Heart right ventricle (tissue), 16 donors: ENCODE measurements around the gene ZMYM5. TPM values are rescaled to one million over a fixed set of nuclear protein-coding genes. Genes with fewer than 3 reads are reported as not detected.
"Not testable (repeated sequence)": the region's sequence is repeated elsewhere in the genome, so short reads cannot be mapped to it uniquely, and the experiment has no call there.

Source experiments
- ATAC-seq, 8 donors: fragments of 200-7000 bp; cut with Tn5 transposase; one replicate each; pipeline ENCODE4 v1.9.1; 2020; ENCODE audit warnings: mild to moderate bottlenecking in 8 of 8, moderate library complexity in 8 of 8, moderate number of reproducible peaks in 1 of 8
- DNase-seq, 2 donors: peaks; one replicate each; pipeline ENCODE4 v3.0.0-alpha.2; 2020
- H3K27ac ChIP-seq, 10 donors: fragments of 200-600 bp; sonication (generic) in 2 of 10; one replicate each; pipeline versions ENCODE4 v1.5.0 to v1.8.0; 2020 to 2022; ENCODE audit warnings: mild to moderate bottlenecking in 3 of 10
- H3K27me3 ChIP-seq, 7 donors: fragments of 200-600 bp; one replicate each; pipeline ENCODE4 v1.8.0; 2021 to 2022; ENCODE audit warnings: mild to moderate bottlenecking in 2 of 7
- H3K36me3 ChIP-seq, 9 donors: fragments of 200-600 bp; sonication (generic) in 1 of 9; one replicate each; pipeline versions ENCODE4 v1.5.0 to v1.8.0; 2020 to 2022; ENCODE audit warnings: mild to moderate bottlenecking in 2 of 9
- H3K4me1 ChIP-seq, 9 donors: fragments of 200-600 bp; sonication (generic) in 1 of 9; one replicate each; pipeline versions ENCODE4 v1.5.0 to v1.8.0; 2020 to 2022; ENCODE audit warnings: mild to moderate bottlenecking in 4 of 9
- H3K4me3 ChIP-seq, 10 donors: fragments of 200-600 bp; sonication (generic) in 2 of 10; one replicate each; pipeline versions ENCODE4 v1.5.0 to v1.8.0; 2020 to 2022; ENCODE audit warnings: mild to moderate bottlenecking in 7 of 10, moderate library complexity in 2 of 10
- H3K9me3 ChIP-seq, 11 donors: fragments of 200-600 bp in 10 of 11; sonication (generic) in 2 of 11; one replicate each; pipeline versions ENCODE4 v1.5.0 to v1.8.0; 2013 to 2022; ENCODE audit warnings: mild to moderate bottlenecking in 2 of 11, control low read depth in 1 of 11, moderate library complexity in 1 of 11
- CTCF ChIP-seq, 9 donors: fragments of 200-600 bp; sonication (generic) in 2 of 9; IDR thresholded peaks; one replicate each; pipeline versions ENCODE4 v1.5.0 to v1.8.0; 2021 to 2022; ENCODE audit warnings: antibody characterized with exemption in 9 of 9, mild to moderate bottlenecking in 5 of 9, moderate library complexity in 1 of 9
- WGBS, 2 donors: extraction: QIAGEN DNeasy Blood & Tissue Kit; methylation state at CpG; one replicate each; pipeline ENCODE4 v1.1.7; 2013; ENCODE audit warnings: inconsistent platforms in 1 of 2; 5-methylcytosine and 5-hydroxymethylcytosine counted together
- intact Hi-C, 10 donors: fragments of 100-400 bp; cut with DNase I; formaldehyde crosslinking; loops; one replicate each; pipeline versions ENCODE4 v1.11.1 to v1.14.2; 2022
- long read RNA-seq, 3 donors: library from polyadenylated mRNA; unstranded; transcript quantifications; one replicate each; pipeline ENCODE4 v2.0.0, GENCODE V29; 2020 to 2021
- polyA plus RNA-seq, 2 donors: library from polyadenylated mRNA; stranded (reverse); fragments of 200-250 nt; gene quantifications; one replicate each; pipeline ENCODE4 v1.2.3, GENCODE V29; 2013
- total RNA-seq, 10 donors: library from RNA; stranded (reverse); fragmentation: NEBNext Ultra II Directional in 3 of 10; extraction: Animal tissue kit (Norgen Biotek cat#: 25700) in 3 of 10; gene quantifications; one replicate each; pipeline versions ENCODE4 v1.2.1 to v1.2.4, GENCODE V29; 2021 to 2023
- donor health status: Arrhythmogenic right ventricular cardiomyopathy.
- donor health status: ischemic (EF 13 %, LVEDD 7.1; RV severe dilation, severe dysfunction).
- donor health status: healthy with polysubstance abuse.
- donor health status: DM: no; HTN: yes; CAD: no.
- donor health status: DM: no; HTN: no; CAD: no.
- donor health status: ischemic (EF 25% LVEDD 6.9; RV normal size, moderate dysfunction).
- donor health status: ischemic (EF 25% LVEDD 5.7; RV mildly dilated, moderate dysfunction).
- donor health status: healthy.
- donor health status: DM: yes; HTN: yes; CAD: no.
- donor health status: Ischemic cardiomyopathy.
- donor health status: ischemic (EF 35%, LVEDD 5.7; RV mildly dilated, moderate dysfunction).
- donor health status: nonischemic (EF 11% LVEDD 7.7; RV severe dilation, severe dysfunction).
- donor health status: DM: yes; HTN: yes; CAD: no.
- donor health status: PGD.
- donor health status: ischemic (EF 29% LVEDD 5.4; RV normal size, mild dysfunction).
- donor health status: nonischemic (EF 23%, LVEDD 6.1; RV moderate dilation, normal function).

The ZMYM5 gene
- total RNA-seq (1 to 10 TPM; 6.5 to 9.3 (median 8.0) TPM), polyA plus RNA-seq (1 to 10 TPM; 4.2 to 6.3 TPM)
- long read RNA-seq, donor 1, partial matches to known transcripts, result 2 of 11 reads
- long read RNA-seq, donor 1, other reads (novel, unspliced or antisense), result 5 of 11 reads
- long read RNA-seq, donor 2, partial matches to known transcripts, result 0 of 7 reads
- long read RNA-seq, donor 2, other reads (novel, unspliced or antisense), result 5 of 7 reads
- long read RNA-seq, donor 3, transcript ZMYM5-201 (8 exons, 3,268 nt), result major isoform, 19 of 37 reads
- long read RNA-seq, donor 3, partial matches to known transcripts, result 7 of 37 reads
- long read RNA-seq, donor 3, other reads (novel, unspliced or antisense), result 9 of 37 reads

DNA sequence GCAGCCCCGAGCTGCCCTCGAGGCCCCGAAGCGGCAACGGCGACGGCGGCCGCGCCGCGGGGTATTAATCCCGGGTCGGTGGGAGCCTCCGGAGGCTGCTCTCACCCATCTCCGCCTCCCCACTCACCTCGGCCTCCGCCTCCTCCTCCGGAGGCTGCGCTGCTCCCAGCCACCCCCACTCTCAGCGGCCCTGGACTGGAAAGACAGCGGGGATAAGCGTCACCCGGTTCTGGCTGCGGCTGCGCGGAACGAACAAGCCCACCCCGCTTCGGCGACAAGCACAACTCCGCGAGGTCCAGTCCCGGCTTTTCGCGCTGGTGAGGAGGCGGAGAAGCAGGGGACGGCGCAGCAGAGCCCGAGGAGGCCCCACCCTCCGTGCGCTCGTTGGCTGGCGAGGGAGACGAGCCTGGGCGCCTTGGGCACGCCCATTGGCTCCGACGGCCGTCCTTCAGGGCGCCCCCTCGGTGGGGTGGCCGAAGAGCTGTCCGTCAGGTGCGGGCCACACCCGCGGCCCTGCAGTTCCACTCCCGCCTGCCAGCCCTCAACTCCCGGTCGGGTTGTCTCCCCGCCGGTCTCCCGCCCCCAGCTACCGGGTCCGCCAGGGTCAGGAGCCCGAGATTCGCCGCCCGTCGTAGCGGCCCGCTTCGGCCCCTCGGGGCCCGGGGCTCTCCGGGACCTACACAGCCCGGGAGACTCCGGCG lies at the start of gene ZMYM5:
ZMYM5 (minus strand) TSS at position 327 of the 701 bp plus-strand sequence. CDS start 11,469 bp downstream, outside the sequence.
- no peaks in the 10 kb centered on the region for H3K27me3 ChIP-seq
- peak within 1 kb of the TSS; percentile 79 to 96 (median 85) for H3K4me3 ChIP-seq
- H3K9me3 ChIP-seq, result no peaks in the 10 kb centered on the region
- H3K4me1 ChIP-seq, result peaks cover 0 to 28% (median 23%) of the 10 kb centered on the region in 9 donors
- peaks cover 0 to 14% (median 0%) of the 10 kb centered on the region in 9 donors for H3K36me3 ChIP-seq
- peak; percentile 95 to 98 (median 98) for ATAC-seq
- peak within 1 kb of the TSS; percentile 94 to 100 (median 99) for H3K27ac ChIP-seq
- peak; percentile 99 for DNase-seq
- intact Hi-C loops, result loop anchor here in 8 of 10 donors (1.0 to 10.0 kb wide), 8 partner anchors 79 to 231 kb away; partner anchors contain the start of genes PSPC1 (in 8 of the 8), ZMYM2 (in 7 of the 8) and MPHOSPH8 (in 6 of the 8)
- WGBS, 2 donors, result 0% methylated on average over 56 to 79 of the region's 79 CpGs
- TF ChIP-seq CTCF (IDR thresholded peaks at IDR 0.05), result peak in 1 of 9 donors; percentile 10

DNA sequence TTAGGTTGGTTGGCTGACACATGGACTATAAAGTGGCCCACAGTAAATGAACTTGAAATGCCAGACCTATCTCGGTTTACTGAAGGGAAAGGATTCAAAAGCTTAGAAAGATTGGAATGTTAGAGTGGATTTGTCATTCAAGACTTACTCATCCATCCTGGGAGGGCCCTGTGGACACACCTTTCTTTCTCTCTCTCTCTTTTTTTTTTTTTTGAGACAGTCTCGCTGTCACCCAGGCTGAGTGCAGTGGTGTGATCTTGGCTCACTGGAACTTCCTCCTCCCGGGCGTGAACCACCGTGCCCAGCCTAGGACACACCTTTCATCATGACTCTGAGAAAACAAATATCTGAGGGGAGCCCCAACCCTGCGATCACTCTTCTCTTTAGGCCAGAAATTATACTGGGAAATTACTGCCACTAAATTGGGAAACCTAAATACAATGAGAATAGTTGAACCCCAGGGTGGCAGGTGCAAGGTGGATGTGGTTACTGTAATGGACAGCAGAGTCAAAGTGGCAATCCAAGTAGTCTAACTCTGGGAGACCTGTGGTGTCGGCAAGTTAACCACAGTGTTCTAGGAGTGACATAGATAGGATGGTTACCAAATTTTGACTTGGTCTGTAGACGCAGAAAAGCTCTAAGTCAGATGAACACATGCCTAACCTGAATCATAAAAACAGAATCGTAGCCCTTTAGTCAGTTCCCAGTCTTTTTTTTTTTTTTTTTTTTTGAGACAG lies 47.1 kb upstream of the ZMYM5 start:
- Histone ChIP-seq H3K4me3 (no peak overlapping the region), H3K9me3 (no peaks in the 10 kb centered on the region), H3K27ac (no peak overlapping the region), H3K27me3 (no peaks in the 10 kb centered on the region), H3K4me1 (no peaks in the 10 kb centered on the region), H3K36me3 (no peaks in the 10 kb centered on the region)
- intact Hi-C loops, result loop anchor here in 1 of 10 donors (10.0 kb wide), 1 partner anchor 546 kb away; no protein-coding TSS in a partner anchor
- DNase-seq (no peak), ATAC-seq (no peak)
- 87 to 89% methylated on average over 9 of the region's 9 CpGs for WGBS, 2 donors
- no peak for TF ChIP-seq CTCF (IDR thresholded peaks at IDR 0.05)

DNA sequence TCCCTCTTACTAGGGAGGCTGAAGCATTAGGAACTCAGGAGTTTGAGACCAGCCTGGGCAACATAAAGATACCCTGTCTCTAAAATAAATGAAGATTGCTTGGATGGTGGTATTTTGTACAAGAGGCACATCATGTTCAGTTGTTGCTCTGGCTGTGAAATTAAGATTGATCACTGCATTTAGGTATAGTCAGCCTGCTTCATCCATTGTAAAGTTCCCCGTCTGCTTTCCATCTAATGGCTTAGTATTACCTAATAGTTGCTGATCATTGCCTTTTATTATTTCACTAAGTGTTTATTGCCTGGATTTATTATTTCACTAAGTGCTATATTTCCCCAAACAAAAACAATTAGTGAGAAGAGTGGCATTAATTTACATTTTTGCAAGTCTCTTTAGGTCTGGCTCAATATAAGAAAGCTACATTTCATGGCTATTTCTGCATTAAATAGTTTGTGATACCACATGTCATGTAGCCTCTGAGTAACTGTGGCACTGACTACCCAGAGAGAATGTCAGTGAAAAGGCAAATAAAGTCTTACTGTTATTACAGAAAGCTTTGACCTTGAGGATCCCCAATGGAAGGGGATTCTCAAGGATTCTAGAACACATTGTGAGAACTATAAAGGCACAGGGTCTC lies 45.0 kb upstream of the ZMYM5 start:
- ATAC-seq (no peak), DNase-seq (no peak)
- TF ChIP-seq CTCF (IDR thresholded peaks at IDR 0.05), result no peak
- Histone ChIP-seq H3K27ac (no peak overlapping the region), H3K27me3 (no peaks in the 10 kb centered on the region), H3K36me3 (no peaks in the 10 kb centered on the region), H3K4me3 (no peak overlapping the region), H3K9me3 (no peaks in the 10 kb centered on the region), H3K4me1 (no peaks in the 10 kb centered on the region)
- intact Hi-C loops, result no loop called here
- 95 to 96% methylated on average over 1 of the region's 1 CpG for WGBS, 2 donors

- H3K4me1 ChIP-seq, ATAC-seq, intact Hi-C loops, H3K27ac ChIP-seq, H3K36me3 ChIP-seq, H3K9me3 ChIP-seq, H3K4me3 ChIP-seq, DNase-seq, H3K27me3 ChIP-seq: not testable (repeated sequence)
- 81% methylated on average over 9 of the region's 9 CpGs for WGBS, 2 donors
These were observed 42.2 kb upstream of the ZMYM5 start for GRCh38 chr13:19905487-19906195.
